AG08395 (cell line): ENCODE data around the gene C12orf56.
"Not testable (repeated sequence)": the region's sequence is repeated elsewhere in the genome, so short reads cannot be mapped to it uniquely, and the experiment has no call there.

Source experiments
- DNase-seq: peaks from one replicate; pipeline ENCODE4 v3.0.0; 2012; ENCODE audit warnings: mixed read lengths, low spot score

Gene C12orf56

GRCh38 chr12:64236549-64236948 is 154.0 kb downstream of the C12orf56 start:
- DNase-seq = peak; percentile 7

GRCh38 chr12:64232196-64232595 is 158.4 kb downstream of the C12orf56 start:
- DNase-seq = peak; percentile 32

GRCh38 chr12:64229796-64230195 is 160.8 kb downstream of the C12orf56 start:
- DNase-seq = no peak

- DNase-seq = no peak
Measured at GRCh38 chr12:64229240-64229639, 161.3 kb downstream of the C12orf56 start.

- DNase-seq = no peak
Measured at GRCh38 chr12:64225626-64226025, 164.9 kb downstream of the C12orf56 start.

- DNase-seq = peak; percentile 94
Measured at GRCh38 chr12:64222009-64222765, 168.4 kb downstream of the C12orf56 start, which contains the start of gene KICS2. Gene KICS2, minus strand, starts transcription at chr12:64222296. Its CDS starts 59 bp downstream, at chr12:64222237.

GRCh38 chr12:64221651-64222008 is 168.9 kb downstream of the C12orf56 start:
- DNase-seq = peak; percentile 82

- no peak for DNase-seq
Measured at GRCh38 chr12:64220046-64220445, 170.5 kb downstream of the C12orf56 start.

- no peak for DNase-seq
Measured at GRCh38 chr12:64219145-64219544, 171.4 kb downstream of the C12orf56 start.

- DNase-seq = no peak
Measured at GRCh38 chr12:64218597-64218996, 172.0 kb downstream of the C12orf56 start.

- not testable (repeated sequence) for DNase-seq
Measured at GRCh38 chr12:64217643-64218042, 172.9 kb downstream of the C12orf56 start.

- DNase-seq = no peak
Measured at GRCh38 chr12:64216239-64216638, 174.3 kb downstream of the C12orf56 start.
